ENCODE data around the gene CDH13.

- TF ChIP-seq, protein P1, sequence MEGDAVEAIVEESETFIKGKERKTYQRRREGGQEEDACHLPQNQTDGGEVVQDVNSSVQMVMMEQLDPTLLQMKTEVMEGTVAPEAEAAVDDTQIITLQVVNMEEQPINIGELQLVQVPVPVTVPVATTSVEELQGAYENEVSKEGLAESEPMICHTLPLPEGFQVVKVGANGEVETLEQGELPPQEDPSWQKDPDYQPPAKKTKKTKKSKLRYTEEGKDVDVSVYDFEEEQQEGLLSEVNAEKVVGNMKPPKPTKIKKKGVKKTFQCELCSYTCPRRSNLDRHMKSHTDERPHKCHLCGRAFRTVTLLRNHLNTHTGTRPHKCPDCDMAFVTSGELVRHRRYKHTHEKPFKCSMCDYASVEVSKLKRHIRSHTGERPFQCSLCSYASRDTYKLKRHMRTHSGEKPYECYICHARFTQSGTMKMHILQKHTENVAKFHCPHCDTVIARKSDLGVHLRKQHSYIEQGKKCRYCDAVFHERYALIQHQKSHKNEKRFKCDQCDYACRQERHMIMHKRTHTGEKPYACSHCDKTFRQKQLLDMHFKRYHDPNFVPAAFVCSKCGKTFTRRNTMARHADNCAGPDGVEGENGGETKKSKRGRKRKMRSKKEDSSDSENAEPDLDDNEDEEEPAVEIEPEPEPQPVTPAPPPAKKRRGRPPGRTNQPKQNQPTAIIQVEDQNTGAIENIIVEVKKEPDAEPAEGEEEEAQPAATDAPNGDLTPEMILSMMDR (IDR thresholded peaks at IDR 0.05): no peak
- TF ChIP-seq POLR2A (IDR thresholded peaks at IDR 0.05): no peak
These were observed 776.2 kb downstream of the CDH13 start for GRCh38 chr16:83402967-83403366.

Data from Peyer's patch (tissue), 4 donors.